Smooth muscle cell (in vitro differentiated cells): ENCODE results near the gene ACRV1. TPM values are rescaled to one million over a fixed set of nuclear protein-coding genes. Genes with fewer than 3 reads are reported as not detected.

Source experiments
- DNase-seq: peaks from one replicate; lab custom pipeline; 2025; ENCODE audit not compliant: unreplicated experiment; lab: John Stamatoyannopoulos, UW
- H2AFZ ChIP-seq: fragments of 200-600 bp; sonication (generic); 2 replicates; pipeline ENCODE4 v1.6.0; 2016; ENCODE audit warnings: antibody characterized with exemption, low read depth, mild to moderate bottlenecking
- H3F3A ChIP-seq: fragments of 200-600 bp; sonication (generic); 2 replicates; pipeline ENCODE4 v1.6.0; 2017; ENCODE audit warnings: antibody characterized with exemption, low read depth
- H3K27ac ChIP-seq: fragments of 200-600 bp; sonication (generic); 2 replicates; pipeline ENCODE4 v1.5.1; 2016; ENCODE audit warnings: low read depth, mild to moderate bottlenecking
- H3K27me3 ChIP-seq: fragments of 200-600 bp; sonication (generic); 2 replicates; pipeline ENCODE4 v1.6.1; 2016; ENCODE audit warnings: low read depth, mild to moderate bottlenecking
- H3K36me3 ChIP-seq: fragments of 200-600 bp; sonication (generic); 2 replicates; pipeline ENCODE4 v1.5.1; 2016; ENCODE audit warnings: low read depth
- H3K4me1 ChIP-seq: fragments of 200-600 bp; sonication (generic); 2 replicates; pipeline ENCODE4 v1.5.1; 2016; ENCODE audit warnings: low read depth
- H3K4me2 ChIP-seq: fragments of 200-600 bp; sonication (generic); 2 replicates; pipeline ENCODE4 v1.6.0; 2016; ENCODE audit warnings: mild to moderate bottlenecking
- H3K4me3 ChIP-seq: fragments of 200-600 bp; sonication (generic); 2 replicates; pipeline ENCODE4 v1.5.1; 2016; ENCODE audit warnings: mild to moderate bottlenecking
- H3K79me2 ChIP-seq: fragments of 200-600 bp; sonication (generic); 2 replicates; pipeline ENCODE4 v1.6.0; 2016; ENCODE audit warnings: low read depth, mild to moderate bottlenecking
- H3K9ac ChIP-seq: fragments of 200-600 bp; sonication (generic); 2 replicates; pipeline ENCODE4 v1.6.0; 2016; ENCODE audit warnings: low read depth
- H3K9me3 ChIP-seq: fragments of 200-600 bp; sonication (generic); replicated peaks from 2 replicates; pipeline ENCODE4 v1.5.1; 2016; ENCODE audit warnings: low read depth
- H4K20me1 ChIP-seq: fragments of 200-600 bp; sonication (generic); 2 replicates; pipeline ENCODE4 v1.6.0; 2016; ENCODE audit warnings: low read depth
- WGBS: methylation state at CpG from one replicate; pipeline ENCODE4 v1.1.7; 2016; ENCODE audit warnings: low lambda C conversion rate; 5-methylcytosine and 5-hydroxymethylcytosine counted together
- polyA plus RNA-seq: library from polyadenylated mRNA; unstranded; fragments of >200 nt; fragmentation: Nextera tagmentation; extraction: Ambion mirVana; gene quantifications from 2 replicates; pipeline ENCODE4 v1.2.1, GENCODE V29; 2016
- total RNA-seq: library from RNA; depleted of rRNA; stranded (reverse); fragments of >200 nt; gene quantifications from 2 replicates; pipeline ENCODE4 v1.2.3, GENCODE V29; 2014
- TF ChIP-seq, protein P1 (sequence below): fragments of 200-600 bp; sonication (generic); IDR thresholded peaks from 2 replicates; pipeline ENCODE4 v1.5.1; 2017; ENCODE audit warnings: borderline replicate concordance, mild to moderate bottlenecking, antibody characterized with exemption; ENCODE audit not compliant: insufficient read depth, poor library complexity, severe bottlenecking

The ACRV1 gene
- total and polyA plus RNA-seq, 2 experiments from 2014 or later: 0.25 TPM; not detected in 1

GRCh38 chr11:125645871-125646270 lies 34.8 kb downstream of the ACRV1 start:
- Histone ChIP-seq H3F3A (no peaks in the 10 kb centered on the region), H3K27me3 (no peaks in the 10 kb centered on the region), H2AFZ (no peak overlapping the region), H3K4me1 (no peaks in the 10 kb centered on the region), H3K9ac (no peak overlapping the region), H3K27ac (no peak overlapping the region), H3K79me2 (no peaks in the 10 kb centered on the region), H3K4me3 (no peak overlapping the region), H4K20me1 (no peaks in the 10 kb centered on the region), H3K4me2 (no peak overlapping the region), H3K9me3 (no peaks in the 10 kb centered on the region), H3K36me3 (peaks cover 14% of the 10 kb centered on the region)
- 97% methylated on average over 3 of the region's 3 CpGs for WGBS
- DNase-seq: no peak
- TF ChIP-seq, protein P1, sequence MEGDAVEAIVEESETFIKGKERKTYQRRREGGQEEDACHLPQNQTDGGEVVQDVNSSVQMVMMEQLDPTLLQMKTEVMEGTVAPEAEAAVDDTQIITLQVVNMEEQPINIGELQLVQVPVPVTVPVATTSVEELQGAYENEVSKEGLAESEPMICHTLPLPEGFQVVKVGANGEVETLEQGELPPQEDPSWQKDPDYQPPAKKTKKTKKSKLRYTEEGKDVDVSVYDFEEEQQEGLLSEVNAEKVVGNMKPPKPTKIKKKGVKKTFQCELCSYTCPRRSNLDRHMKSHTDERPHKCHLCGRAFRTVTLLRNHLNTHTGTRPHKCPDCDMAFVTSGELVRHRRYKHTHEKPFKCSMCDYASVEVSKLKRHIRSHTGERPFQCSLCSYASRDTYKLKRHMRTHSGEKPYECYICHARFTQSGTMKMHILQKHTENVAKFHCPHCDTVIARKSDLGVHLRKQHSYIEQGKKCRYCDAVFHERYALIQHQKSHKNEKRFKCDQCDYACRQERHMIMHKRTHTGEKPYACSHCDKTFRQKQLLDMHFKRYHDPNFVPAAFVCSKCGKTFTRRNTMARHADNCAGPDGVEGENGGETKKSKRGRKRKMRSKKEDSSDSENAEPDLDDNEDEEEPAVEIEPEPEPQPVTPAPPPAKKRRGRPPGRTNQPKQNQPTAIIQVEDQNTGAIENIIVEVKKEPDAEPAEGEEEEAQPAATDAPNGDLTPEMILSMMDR: no peak

DNA sequence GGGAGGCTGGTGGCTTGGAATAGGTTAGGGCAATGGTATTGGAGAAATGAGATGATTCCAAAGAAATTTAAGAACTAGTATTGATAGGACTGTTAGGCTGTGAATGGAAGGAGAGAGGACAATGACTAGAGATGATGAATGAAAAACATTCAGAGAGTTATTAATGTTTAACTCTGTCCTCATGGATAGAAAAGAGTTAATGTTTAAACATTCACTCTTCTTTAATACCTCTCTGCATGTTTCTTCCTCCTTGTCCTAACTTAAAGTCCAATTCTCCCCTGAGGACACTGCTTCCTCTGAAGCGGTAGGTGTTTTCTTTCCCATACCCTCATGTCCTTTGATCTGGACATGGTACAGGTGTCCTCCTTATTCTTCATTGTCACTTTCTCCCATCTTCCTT lies 42.3 kb downstream of the ACRV1 start:
- peaks cover 14% of the 10 kb centered on the region for H3K36me3 ChIP-seq
- H3K79me2 ChIP-seq: no peaks in the 10 kb centered on the region
- WGBS: 100% methylated on average over 1 of the region's 1 CpG
- DNase-seq: no peak
- TF ChIP-seq, protein P1: no peak
- no peaks in the 10 kb centered on the region for H3K4me1 ChIP-seq
- H2AFZ ChIP-seq: no peak overlapping the region
- H3K4me2 ChIP-seq: no peak overlapping the region
- H3F3A ChIP-seq: no peaks in the 10 kb centered on the region
- H3K27me3 ChIP-seq: no peaks in the 10 kb centered on the region
- no peak overlapping the region for H3K27ac ChIP-seq
- H3K9ac ChIP-seq: no peak overlapping the region
- H3K9me3 ChIP-seq: no peaks in the 10 kb centered on the region
- H3K4me3 ChIP-seq: no peak overlapping the region
- H4K20me1 ChIP-seq: no peaks in the 10 kb centered on the region

- no peaks in the 10 kb centered on the region for H3K79me2 ChIP-seq
- no peaks in the 10 kb centered on the region for H3F3A ChIP-seq
- no peak overlapping the region for H3K4me3 ChIP-seq
- H3K27ac ChIP-seq: no peak overlapping the region
- no peaks in the 10 kb centered on the region for H3K27me3 ChIP-seq
- H3K36me3 ChIP-seq: peaks cover 14% of the 10 kb centered on the region
- no peak overlapping the region for H3K4me2 ChIP-seq
- H3K9me3 ChIP-seq: no peaks in the 10 kb centered on the region
- WGBS: 95% methylated on average over 3 of the region's 3 CpGs
- no peak overlapping the region for H2AFZ ChIP-seq
- no peak for DNase-seq
- H3K4me1 ChIP-seq: no peaks in the 10 kb centered on the region
- TF ChIP-seq, protein P1: no peak
- H3K9ac ChIP-seq: no peak overlapping the region
- H4K20me1 ChIP-seq: no peaks in the 10 kb centered on the region
Observed at GRCh38 chr11:125637840-125638239, 42.8 kb downstream of the ACRV1 start.

DNA sequence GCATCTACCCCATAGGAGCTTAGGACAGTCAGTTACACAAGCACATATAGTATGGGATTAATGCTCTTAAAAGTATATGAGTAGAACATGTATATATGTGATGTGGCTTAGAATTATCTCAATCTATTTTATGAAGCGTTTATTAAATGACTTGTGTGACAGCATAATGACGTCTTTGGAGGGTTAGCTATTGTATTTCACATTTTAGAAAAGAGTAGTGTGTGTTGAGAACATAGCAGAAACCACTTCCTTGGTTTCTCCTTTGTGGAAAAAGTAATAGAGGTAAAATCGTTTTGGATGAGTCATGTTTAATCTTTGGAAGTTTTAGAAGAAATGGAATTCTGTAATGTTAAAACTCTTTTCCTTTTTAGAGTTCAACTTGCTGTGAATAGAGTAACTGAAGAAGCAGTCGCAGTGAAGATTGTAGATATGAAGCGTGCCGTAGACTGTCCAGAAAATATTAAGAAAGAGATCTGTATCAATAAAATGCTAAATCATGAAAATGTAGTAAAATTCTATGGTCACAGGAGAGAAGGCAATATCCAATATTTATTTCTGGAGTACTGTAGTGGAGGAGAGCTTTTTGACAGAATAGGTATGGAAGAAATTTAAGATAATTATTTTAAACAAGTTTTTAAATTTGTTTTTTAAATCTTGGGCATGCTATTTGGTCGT lies 53.3 kb downstream of the ACRV1 start:
- H3K27me3 ChIP-seq: no peaks in the 10 kb centered on the region
- no peaks in the 10 kb centered on the region for H3K9me3 ChIP-seq
- H3K36me3 ChIP-seq: no peaks in the 10 kb centered on the region
- peaks cover 12% of the 10 kb centered on the region for H3K79me2 ChIP-seq
- H2AFZ ChIP-seq: peak overlapping the region; percentile 93
- TF ChIP-seq, protein P1: no peak
- no peaks in the 10 kb centered on the region for H4K20me1 ChIP-seq
- peak overlapping the region; percentile 82 for H3K27ac ChIP-seq
- 72% methylated on average over 7 of the region's 7 CpGs for WGBS
- peak overlapping the region; percentile 65 for H3K4me3 ChIP-seq
- H3K4me1 ChIP-seq: peaks cover 14% of the 10 kb centered on the region
- H3F3A ChIP-seq: peaks cover 7% of the 10 kb centered on the region
- no peak for DNase-seq
- H3K9ac ChIP-seq: no peak overlapping the region
- H3K4me2 ChIP-seq: peak overlapping the region; percentile 93
